ENCODE results near the gene NLGN1. TPM values are rescaled to one million over a fixed set of nuclear protein-coding genes. Genes with fewer than 3 reads are reported as not detected.

Gene NLGN1
- total RNA-seq, 3 donors from 2014 or later (not counting 1 experiment from before 2014, with no cell fraction given), result not detected

DNA sequence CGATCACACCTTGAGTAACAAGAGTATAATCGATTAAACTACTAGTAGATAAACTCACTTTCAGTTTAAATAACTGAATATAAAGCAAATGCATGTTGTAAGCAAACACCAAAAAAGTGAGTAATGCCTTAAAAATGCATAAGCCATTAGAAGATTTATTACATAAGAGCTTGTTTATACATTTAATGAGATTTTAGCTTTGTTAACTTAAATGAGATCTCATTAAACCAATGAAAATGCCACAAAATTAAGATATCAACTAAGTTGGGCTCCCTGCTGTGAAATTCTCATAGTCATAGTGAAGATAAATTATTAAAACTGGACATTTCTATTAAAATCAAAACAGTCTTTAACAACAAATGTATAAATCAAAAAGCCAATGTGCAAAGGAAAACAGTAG lies 701.2 kb downstream of the NLGN1 start:
- Mint-ChIP-seq H3K4me1 (no peaks in the 10 kb centered on the region), H3K27ac (no peak overlapping the region), H3K4me3 (no peak overlapping the region), H3K36me3 (no peaks in the 10 kb centered on the region), H3K27me3 (ENCODE audit: low read depth in 2 of 2) (no peaks in the 10 kb centered on the region), H3K9me3 (peaks cover under 1 to 3% of the 10 kb centered on the region in 2 donors)
- Histone ChIP-seq H3K4me3 (ENCODE audit: low read length) (no peak overlapping the region), H3K36me3 (ENCODE audit: control insufficient read depth, insufficient read depth, low read length) (no peaks in the 10 kb centered on the region), H3K27me3 (ENCODE audit: control insufficient read depth, insufficient read depth, low read length) (no peaks in the 10 kb centered on the region), H3K9me3 (ENCODE audit: control insufficient read depth, insufficient read depth, low read length) (no peaks in the 10 kb centered on the region), H3K4me1 (ENCODE audit: control insufficient read depth, insufficient read depth, low read length) (no peaks in the 10 kb centered on the region), H3K27ac (ENCODE audit: low read length) (no peak overlapping the region)
- ATAC-seq (no peak), DNase-seq (no peak)
- intact Hi-C loops (cut with micrococcal nuclease), result no loop called here
- TF ChIP-seq, protein P1, sequence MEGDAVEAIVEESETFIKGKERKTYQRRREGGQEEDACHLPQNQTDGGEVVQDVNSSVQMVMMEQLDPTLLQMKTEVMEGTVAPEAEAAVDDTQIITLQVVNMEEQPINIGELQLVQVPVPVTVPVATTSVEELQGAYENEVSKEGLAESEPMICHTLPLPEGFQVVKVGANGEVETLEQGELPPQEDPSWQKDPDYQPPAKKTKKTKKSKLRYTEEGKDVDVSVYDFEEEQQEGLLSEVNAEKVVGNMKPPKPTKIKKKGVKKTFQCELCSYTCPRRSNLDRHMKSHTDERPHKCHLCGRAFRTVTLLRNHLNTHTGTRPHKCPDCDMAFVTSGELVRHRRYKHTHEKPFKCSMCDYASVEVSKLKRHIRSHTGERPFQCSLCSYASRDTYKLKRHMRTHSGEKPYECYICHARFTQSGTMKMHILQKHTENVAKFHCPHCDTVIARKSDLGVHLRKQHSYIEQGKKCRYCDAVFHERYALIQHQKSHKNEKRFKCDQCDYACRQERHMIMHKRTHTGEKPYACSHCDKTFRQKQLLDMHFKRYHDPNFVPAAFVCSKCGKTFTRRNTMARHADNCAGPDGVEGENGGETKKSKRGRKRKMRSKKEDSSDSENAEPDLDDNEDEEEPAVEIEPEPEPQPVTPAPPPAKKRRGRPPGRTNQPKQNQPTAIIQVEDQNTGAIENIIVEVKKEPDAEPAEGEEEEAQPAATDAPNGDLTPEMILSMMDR (IDR thresholded peaks at IDR 0.05), result no peak
- 100% methylated on average over 1 of the region's 2 CpGs for WGBS (ENCODE audit: insufficient coverage)

DNA sequence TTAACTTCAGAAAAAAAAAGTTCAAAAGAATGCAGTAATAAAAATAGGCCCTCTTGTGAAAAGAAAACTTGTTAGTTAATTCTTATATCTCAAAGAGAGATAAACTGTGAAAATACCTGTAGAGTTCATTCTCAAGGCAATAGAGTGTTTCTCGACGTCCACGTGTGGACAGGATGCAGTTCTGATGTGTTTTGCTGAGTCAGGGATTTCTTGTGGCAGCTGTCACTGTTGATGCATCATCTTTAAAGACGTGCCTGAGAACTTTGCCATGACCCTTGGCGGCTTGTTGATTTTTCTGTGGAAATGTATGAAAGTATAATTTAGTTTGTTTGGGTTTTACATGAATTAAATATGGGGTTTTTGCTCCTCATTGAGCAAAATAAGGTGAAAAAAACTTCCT lies 702.2 kb downstream of the NLGN1 start:
- TF ChIP-seq, protein P1 (IDR thresholded peaks at IDR 0.05), result no peak
- H3K27ac Mint-ChIP-seq, result no peak overlapping the region
- Histone ChIP-seq H3K36me3 (ENCODE audit: control insufficient read depth, insufficient read depth, low read length) (no peaks in the 10 kb centered on the region), H3K27me3 (ENCODE audit: control insufficient read depth, insufficient read depth, low read length) (no peaks in the 10 kb centered on the region), H3K4me3 (ENCODE audit: low read length) (no peak overlapping the region), H3K4me1 (ENCODE audit: control insufficient read depth, insufficient read depth, low read length) (no peaks in the 10 kb centered on the region), H3K9me3 (ENCODE audit: control insufficient read depth, insufficient read depth, low read length) (no peaks in the 10 kb centered on the region), H3K27ac (ENCODE audit: low read length) (no peak overlapping the region)
- H3K4me3 Mint-ChIP-seq, result no peak overlapping the region
- intact Hi-C loops (cut with micrococcal nuclease), result no loop called here
- H3K27me3 Mint-ChIP-seq (ENCODE audit: low read depth in 2 of 2), result no peaks in the 10 kb centered on the region
- H3K9me3 Mint-ChIP-seq, result peaks cover 3 to 7% of the 10 kb centered on the region in 2 donors
- WGBS (ENCODE audit: insufficient coverage), result 85% methylated on average over 5 of the region's 5 CpGs
- ATAC-seq (no peak), DNase-seq (no peak)
- H3K4me1 Mint-ChIP-seq, result no peaks in the 10 kb centered on the region
- H3K36me3 Mint-ChIP-seq, result no peaks in the 10 kb centered on the region

DNA sequence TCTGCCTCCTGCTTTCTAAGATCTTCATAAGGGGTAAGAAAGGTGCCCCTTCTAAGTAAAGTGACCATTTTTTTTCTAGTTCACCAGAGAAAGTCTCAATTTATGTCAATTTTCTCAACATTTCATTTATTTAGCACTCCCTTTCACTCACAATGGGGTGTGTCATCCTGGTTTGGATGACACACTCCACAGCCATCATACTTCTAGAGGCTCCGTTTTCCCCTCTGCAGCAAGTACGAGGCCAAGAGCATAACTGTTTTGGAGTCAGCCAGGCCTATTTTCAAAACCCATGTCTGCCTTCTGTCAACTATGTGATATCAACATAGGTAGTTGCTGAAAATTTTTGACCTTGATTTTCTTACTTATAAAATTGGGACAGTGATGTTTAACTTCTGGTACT lies 703.2 kb downstream of the NLGN1 start:
- H3K36me3 Mint-ChIP-seq, result no peaks in the 10 kb centered on the region
- no peak for ATAC-seq

DNA sequence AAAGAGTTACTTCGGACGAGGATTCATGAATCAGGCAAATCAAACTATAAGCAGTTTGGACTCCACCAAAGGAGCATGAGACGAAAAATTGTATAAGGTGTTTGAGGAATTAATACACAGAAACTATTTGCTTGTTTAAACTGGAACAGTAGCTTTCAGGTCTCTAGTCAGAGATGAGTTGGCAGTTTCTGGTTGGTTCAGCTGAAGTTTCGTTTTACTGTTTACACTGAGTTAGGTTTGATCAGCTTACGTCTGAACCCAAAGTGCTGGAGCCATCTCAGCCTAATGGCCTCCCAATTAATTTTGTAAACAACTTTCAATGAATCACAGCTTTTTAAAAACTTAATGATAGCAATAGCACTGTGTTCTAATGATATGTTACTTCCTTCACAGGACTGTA lies 703.7 kb downstream of the NLGN1 start:
- no peak overlapping the region for H3K4me3 ChIP-seq (ENCODE audit: low read length)
- Mint-ChIP-seq H3K9me3 (peaks cover 6 to 10% of the 10 kb centered on the region in 2 donors), H3K27ac (no peak overlapping the region), H3K36me3 (no peaks in the 10 kb centered on the region), H3K4me3 (no peak overlapping the region), H3K4me1 (no peaks in the 10 kb centered on the region), H3K27me3 (ENCODE audit: low read depth in 2 of 2) (no peaks in the 10 kb centered on the region)
- no peaks in the 10 kb centered on the region for H3K9me3 ChIP-seq (ENCODE audit: control insufficient read depth, insufficient read depth, low read length)
- TF ChIP-seq, protein P1 (IDR thresholded peaks at IDR 0.05), result no peak
- H3K27ac ChIP-seq (ENCODE audit: low read length), result no peak overlapping the region
- H3K4me1 ChIP-seq (ENCODE audit: control insufficient read depth, insufficient read depth, low read length), result no peaks in the 10 kb centered on the region
- 88% methylated on average over 5 of the region's 5 CpGs for WGBS (ENCODE audit: insufficient coverage)
- ATAC-seq (no peak), DNase-seq (no peak)
- H3K27me3 ChIP-seq (ENCODE audit: control insufficient read depth, insufficient read depth, low read length), result no peaks in the 10 kb centered on the region
- H3K36me3 ChIP-seq (ENCODE audit: control insufficient read depth, insufficient read depth, low read length), result no peaks in the 10 kb centered on the region
- intact Hi-C loops (cut with micrococcal nuclease), result no loop called here

More for the DNA sequence above, 703.2 kb downstream of the NLGN1 start:
- 76% methylated on average over 2 of the region's 2 CpGs for WGBS (ENCODE audit: insufficient coverage)
- no peak for DNase-seq
- no peaks in the 10 kb centered on the region for H3K4me1 Mint-ChIP-seq
- H3K27ac Mint-ChIP-seq, result no peak overlapping the region
- H3K27ac ChIP-seq (ENCODE audit: low read length), result no peak overlapping the region
- H3K27me3 ChIP-seq (ENCODE audit: control insufficient read depth, insufficient read depth, low read length), result no peaks in the 10 kb centered on the region
- H3K9me3 Mint-ChIP-seq, result peaks cover 6 to 10% of the 10 kb centered on the region in 2 donors
- H3K9me3 ChIP-seq (ENCODE audit: control insufficient read depth, insufficient read depth, low read length), result no peaks in the 10 kb centered on the region
- no peaks in the 10 kb centered on the region for H3K36me3 ChIP-seq (ENCODE audit: control insufficient read depth, insufficient read depth, low read length)
- intact Hi-C loops (cut with micrococcal nuclease), result no loop called here
- no peaks in the 10 kb centered on the region for H3K27me3 Mint-ChIP-seq (ENCODE audit: low read depth in 2 of 2)
- H3K4me1 ChIP-seq (ENCODE audit: control insufficient read depth, insufficient read depth, low read length), result no peaks in the 10 kb centered on the region
- TF ChIP-seq, protein P1 (IDR thresholded peaks at IDR 0.05), result no peak
- H3K4me3 ChIP-seq (ENCODE audit: low read length), result no peak overlapping the region
- H3K4me3 Mint-ChIP-seq, result no peak overlapping the region
